Muscle layer of duodenum (tissue), 2 donors: ENCODE data around the gene LGALS3BP.
A peak's percentile ranks its signal among the peaks of the same experiment; 100 is the strongest.

Source experiments
- H3K27ac ChIP-seq: one replicate; pipeline ENCODE4 v1.7.0; 2013; ENCODE audit warnings: mild to moderate bottlenecking, low read length
- H3K27me3 ChIP-seq: one replicate; pipeline ENCODE4 v1.7.0; 2013; ENCODE audit warnings: low read depth, mild to moderate bottlenecking, control low read depth, low read length
- H3K36me3 ChIP-seq, 2 donors: one replicate each; pipeline ENCODE4 v1.7.0; 2013; ENCODE audit warnings: low read length in 2 of 2, control low read depth in 1 of 2, mild to moderate bottlenecking in 1 of 2; ENCODE audit not compliant: insufficient read depth in 2 of 2, control insufficient read depth in 1 of 2
- H3K4me1 ChIP-seq, 2 donors: one replicate each; pipeline ENCODE4 v1.7.0; 2013; ENCODE audit warnings: low read length in 2 of 2, mild to moderate bottlenecking in 2 of 2, control low read depth in 1 of 2, moderate library complexity in 1 of 2; ENCODE audit not compliant: insufficient read depth in 2 of 2, control insufficient read depth in 1 of 2
- H3K4me3 ChIP-seq, 2 donors: one replicate each; pipeline ENCODE4 v1.7.0; 2013; ENCODE audit warnings: low read length in 2 of 2, low read depth in 1 of 2, mild to moderate bottlenecking in 1 of 2
- H3K9me3 ChIP-seq, 2 donors: one replicate each; pipeline ENCODE4 v1.7.0; 2013; ENCODE audit warnings: low read length in 2 of 2, control low read depth in 1 of 2, mild to moderate bottlenecking in 1 of 2; ENCODE audit not compliant: control insufficient read depth in 1 of 2
- donor health status: healthy.

LGALS3BP gene

GRCh38 chr17:79002291-79002690, 22.6 kb upstream of the LGALS3BP start:
- no peaks in the 10 kb centered on the region for H3K9me3 ChIP-seq
- H3K4me3 ChIP-seq: no peak overlapping the region
- no peak overlapping the region for H3K27ac ChIP-seq
- no peaks in the 10 kb centered on the region for H3K27me3 ChIP-seq
- H3K36me3 ChIP-seq: peaks cover 0 to 19% of the 10 kb centered on the region in 2 donors
- peaks cover 0 to 2% of the 10 kb centered on the region in 2 donors for H3K4me1 ChIP-seq

GRCh38 chr17:79001190-79002020, 21.7 kb upstream of the LGALS3BP start:
- no peaks in the 10 kb centered on the region for H3K4me1 ChIP-seq
- H3K27ac ChIP-seq: no peak overlapping the region
- H3K36me3 ChIP-seq: peaks cover 0 to 27% of the 10 kb centered on the region in 2 donors
- H3K9me3 ChIP-seq: no peaks in the 10 kb centered on the region
- H3K4me3 ChIP-seq: no peak overlapping the region
- no peaks in the 10 kb centered on the region for H3K27me3 ChIP-seq

- H3K4me1 ChIP-seq: no peaks in the 10 kb centered on the region
- H3K36me3 ChIP-seq: peaks cover 2 to 35% of the 10 kb centered on the region in 2 donors
- no peaks in the 10 kb centered on the region for H3K9me3 ChIP-seq
- H3K27me3 ChIP-seq: no peaks in the 10 kb centered on the region
- no peak overlapping the region for H3K4me3 ChIP-seq
- no peak overlapping the region for H3K27ac ChIP-seq
These were observed 20.9 kb upstream of the LGALS3BP start for GRCh38 chr17:79000396-79001189.

- Histone ChIP-seq H3K4me3 (no peak overlapping the region), H3K36me3 (peaks cover 5 to 41% of the 10 kb centered on the region in 2 donors), H3K27ac (no peak overlapping the region), H3K9me3 (no peaks in the 10 kb centered on the region), H3K27me3 (no peaks in the 10 kb centered on the region), H3K4me1 (no peaks in the 10 kb centered on the region)
These were observed 20.2 kb upstream of the LGALS3BP start for GRCh38 chr17:78999947-79000395.

GRCh38 chr17:78999056-78999768, 19.5 kb upstream of the LGALS3BP start:
- Histone ChIP-seq H3K9me3 (no peaks in the 10 kb centered on the region), H3K4me3 (no peak overlapping the region), H3K4me1 (no peaks in the 10 kb centered on the region), H3K36me3 (peaks cover 5 to 44% of the 10 kb centered on the region in 2 donors), H3K27me3 (no peaks in the 10 kb centered on the region), H3K27ac (no peak overlapping the region)

- peaks cover 5 to 44% of the 10 kb centered on the region in 2 donors for H3K36me3 ChIP-seq
- no peaks in the 10 kb centered on the region for H3K4me1 ChIP-seq
- no peaks in the 10 kb centered on the region for H3K27me3 ChIP-seq
- H3K9me3 ChIP-seq: no peaks in the 10 kb centered on the region
- H3K4me3 ChIP-seq: no peak overlapping the region
- H3K27ac ChIP-seq: no peak overlapping the region
These were observed 18.8 kb upstream of the LGALS3BP start for GRCh38 chr17:78998311-78999055.

- no peaks in the 10 kb centered on the region for H3K27me3 ChIP-seq
- peaks cover 10 to 44% of the 10 kb centered on the region in 2 donors for H3K36me3 ChIP-seq
- no peaks in the 10 kb centered on the region for H3K9me3 ChIP-seq
- H3K4me1 ChIP-seq: no peaks in the 10 kb centered on the region
- H3K27ac ChIP-seq: no peak overlapping the region
- no peak overlapping the region for H3K4me3 ChIP-seq
These were observed 18.2 kb upstream of the LGALS3BP start for GRCh38 chr17:78997881-78998280.

GRCh38 chr17:78997231-78997741, 17.6 kb upstream of the LGALS3BP start:
- Histone ChIP-seq H3K4me1 (no peaks in the 10 kb centered on the region), H3K36me3 (peaks cover 11 to 45% of the 10 kb centered on the region in 2 donors), H3K4me3 (no peak overlapping the region), H3K27me3 (no peaks in the 10 kb centered on the region), H3K9me3 (no peaks in the 10 kb centered on the region), H3K27ac (no peak overlapping the region)

- peaks cover 11 to 50% of the 10 kb centered on the region in 2 donors for H3K36me3 ChIP-seq
- H3K9me3 ChIP-seq: no peaks in the 10 kb centered on the region
- no peaks in the 10 kb centered on the region for H3K27me3 ChIP-seq
- no peaks in the 10 kb centered on the region for H3K4me1 ChIP-seq
- H3K27ac ChIP-seq: no peak overlapping the region
- no peak overlapping the region for H3K4me3 ChIP-seq
These were observed 17.1 kb upstream of the LGALS3BP start for GRCh38 chr17:78996781-78997201.

GRCh38 chr17:78995761-78996451, 16.2 kb upstream of the LGALS3BP start:
- Histone ChIP-seq H3K4me1 (no peaks in the 10 kb centered on the region), H3K27ac (peak overlapping the region; percentile 49), H3K27me3 (no peaks in the 10 kb centered on the region), H3K36me3 (peaks cover 17 to 59% of the 10 kb centered on the region in 2 donors), H3K9me3 (no peaks in the 10 kb centered on the region), H3K4me3 (no peak overlapping the region)
